MCF 10A (cell line): ENCODE measurements around the gene CCNY. TPM values are rescaled to one million over a fixed set of nuclear protein-coding genes. Genes with fewer than 3 reads are reported as not detected.

Experiments used
- BruUV-seq: library from RNA; stranded (reverse); fragments of 400-500 nt; replicated peaks from 2 replicates; lab custom pipeline; 2021; lab: Mats Ljungman, UMichigan
- CTCF ChIA-PET: fragments of 300-600 bp; sonication (Branson Sonifier 250); formaldehyde crosslinking; extraction: SDS; loops from one replicate; lab custom pipeline; 2021; ENCODE audit warnings: antibody characterized with exemption, inconsistent platforms; lab: Yijun Ruan, JAX
- POLR2A ChIA-PET: fragments of 300-600, 350-650 bp; sonication (Branson Sonifier 250); formaldehyde crosslinking; extraction: SDS; loops from one replicate; lab custom pipeline; 2020; ENCODE audit warnings: antibody characterized with exemption, inconsistent platforms; lab: Yijun Ruan, JAX
- DNase-seq: peaks from one replicate; pipeline ENCODE4 v3.0.0-alpha.2; 2018; ENCODE audit not compliant: unreplicated experiment
- H3K27ac Mint-ChIP-seq: one replicate; pipeline ENCODE4 v1.8.0; 2022; ENCODE audit warnings: mild to moderate bottlenecking, low read depth, mixed read lengths; ENCODE audit not compliant: unreplicated experiment
- H3K27me3 Mint-ChIP-seq: one replicate; pipeline ENCODE4 v1.8.0; 2022; ENCODE audit warnings: mixed read lengths; ENCODE audit not compliant: insufficient read depth, unreplicated experiment
- H3K36me3 Mint-ChIP-seq: one replicate; pipeline ENCODE4 v1.8.0; 2022; ENCODE audit warnings: mild to moderate bottlenecking, moderate library complexity, mixed read lengths; ENCODE audit not compliant: insufficient read depth, unreplicated experiment
- H3K4me1 Mint-ChIP-seq: one replicate; pipeline ENCODE4 v1.8.0; 2022; ENCODE audit warnings: mixed read lengths; ENCODE audit not compliant: insufficient read depth, unreplicated experiment
- H3K4me3 Mint-ChIP-seq: one replicate; pipeline ENCODE4 v1.8.0; 2022; ENCODE audit warnings: mild to moderate bottlenecking, moderate library complexity, mixed read lengths; ENCODE audit not compliant: unreplicated experiment
- H3K9me3 Mint-ChIP-seq: one replicate; pipeline ENCODE4 v1.8.0; 2022; ENCODE audit warnings: mixed read lengths; ENCODE audit not compliant: unreplicated experiment
- CTCF ChIP-seq: fragments of 200-600 bp; IDR thresholded peaks from one replicate; pipeline ENCODE4 v1.8.0; 2022; ENCODE audit warnings: antibody characterized with exemption, mild to moderate bottlenecking; ENCODE audit not compliant: unreplicated experiment
- intact Hi-C: fragments of 100-400 bp; cut with micrococcal nuclease; formaldehyde crosslinking; loops from 2 replicates; pipeline ENCODE4 v1.14.1; 2022
- total RNA-seq: library from RNA; stranded (reverse); gene quantifications from 2 replicates; pipeline ENCODE4 v1.2.3, GENCODE V29; 2022

The CCNY gene
- total RNA-seq, 1 experiment from 2014 or later, result 68.9 TPM

GRCh38 chr10:35435824-35436223 lies 99.5 kb downstream of the CCNY start:
- no peak for DNase-seq
- BruUV-seq, result no TSS peak
- Mint-ChIP-seq H3K9me3 (peaks cover 10% of the 10 kb centered on the region), H3K27me3 (no peaks in the 10 kb centered on the region), H3K4me3 (no peak overlapping the region), H3K4me1 (peaks cover 24% of the 10 kb centered on the region), H3K27ac (no peak overlapping the region), H3K36me3 (no peaks in the 10 kb centered on the region)
- ChIA-PET CTCF (interaction anchor here (0.8 to 0.9 kb wide), 2 partner anchors 8 to 11 kb away, joined by 3 to 4 read pairs; no protein-coding TSS in a partner anchor), POLR2A (no interaction called here)
- no peak for TF ChIP-seq CTCF
- intact Hi-C loops, result no loop called here

- Mint-ChIP-seq H3K36me3 (no peaks in the 10 kb centered on the region), H3K9me3 (peaks cover 10% of the 10 kb centered on the region), H3K27me3 (no peaks in the 10 kb centered on the region), H3K27ac (no peak overlapping the region), H3K4me3 (no peak overlapping the region), H3K4me1 (peaks cover 23% of the 10 kb centered on the region)
- ChIA-PET CTCF (interaction anchor here (0.5 to 0.9 kb wide), 2 partner anchors 15 to 125 kb away, joined by 3 read pairs; no protein-coding TSS in a partner anchor), POLR2A (interaction anchor here (0.6 to 1.0 kb wide), 3 partner anchors 12 to 105 kb away, joined by 3 to 5 read pairs (median 3); no protein-coding TSS in a partner anchor)
- DNase-seq, result no peak
- intact Hi-C loops, result no loop called here
- no peak for TF ChIP-seq CTCF
- BruUV-seq, result no TSS peak
These were observed 101.5 kb downstream of the CCNY start for GRCh38 chr10:35437829-35438228.

GRCh38 chr10:35438718-35439571 lies 102.6 kb downstream of the CCNY start:
- no TSS peak for BruUV-seq
- peaks cover 16% of the 10 kb centered on the region for H3K9me3 Mint-ChIP-seq
- CTCF ChIA-PET, result no interaction called here

More at GRCh38 chr10:35438718-35439571, 102.6 kb downstream of the CCNY start:
- Mint-ChIP-seq H3K27ac (no peak overlapping the region), H3K27me3 (no peaks in the 10 kb centered on the region), H3K4me3 (no peak overlapping the region), H3K36me3 (no peaks in the 10 kb centered on the region), H3K4me1 (peaks cover 23% of the 10 kb centered on the region)
- POLR2A ChIA-PET, result interaction anchor here (0.8 to 2.3 kb wide), 4 partner anchors 10 to 17 kb away, joined by 4 to 7 read pairs (median 6); no protein-coding TSS in a partner anchor
- intact Hi-C loops, result no loop called here
- no peak for DNase-seq
- no peak for TF ChIP-seq CTCF
